Brain pericyte (primary cell): ENCODE results near the gene FAM168B.

Source experiments
- DNase-seq: peaks from one replicate; pipeline ENCODE4 v3.0.0-alpha.2; 2012; ENCODE audit warnings: low read depth, low spot score

FAM168B gene

GRCh38 chr2:131039908-131040660 lies 53.2 kb downstream of the FAM168B start:
- DNase-seq, result no peak

GRCh38 chr2:131039535-131039907 lies 53.7 kb downstream of the FAM168B start:
- no peak for DNase-seq

- DNase-seq, result no peak
These were observed 54.2 kb downstream of the FAM168B start for GRCh38 chr2:131039101-131039440.

GRCh38 chr2:131038258-131039100 lies 54.8 kb downstream of the FAM168B start:
- DNase-seq, result no peak

- DNase-seq, result no peak
These were observed 55.6 kb downstream of the FAM168B start for GRCh38 chr2:131037398-131038257.

- DNase-seq, result no peak
These were observed 56.4 kb downstream of the FAM168B start for GRCh38 chr2:131036696-131037397.

- no peak for DNase-seq
These were observed 57.0 kb downstream of the FAM168B start for GRCh38 chr2:131036269-131036668.

- no peak for DNase-seq
These were observed 57.4 kb downstream of the FAM168B start for GRCh38 chr2:131035826-131036231.

GRCh38 chr2:131035112-131035825 lies 58.0 kb downstream of the FAM168B start:
- DNase-seq, result no peak

DNA sequence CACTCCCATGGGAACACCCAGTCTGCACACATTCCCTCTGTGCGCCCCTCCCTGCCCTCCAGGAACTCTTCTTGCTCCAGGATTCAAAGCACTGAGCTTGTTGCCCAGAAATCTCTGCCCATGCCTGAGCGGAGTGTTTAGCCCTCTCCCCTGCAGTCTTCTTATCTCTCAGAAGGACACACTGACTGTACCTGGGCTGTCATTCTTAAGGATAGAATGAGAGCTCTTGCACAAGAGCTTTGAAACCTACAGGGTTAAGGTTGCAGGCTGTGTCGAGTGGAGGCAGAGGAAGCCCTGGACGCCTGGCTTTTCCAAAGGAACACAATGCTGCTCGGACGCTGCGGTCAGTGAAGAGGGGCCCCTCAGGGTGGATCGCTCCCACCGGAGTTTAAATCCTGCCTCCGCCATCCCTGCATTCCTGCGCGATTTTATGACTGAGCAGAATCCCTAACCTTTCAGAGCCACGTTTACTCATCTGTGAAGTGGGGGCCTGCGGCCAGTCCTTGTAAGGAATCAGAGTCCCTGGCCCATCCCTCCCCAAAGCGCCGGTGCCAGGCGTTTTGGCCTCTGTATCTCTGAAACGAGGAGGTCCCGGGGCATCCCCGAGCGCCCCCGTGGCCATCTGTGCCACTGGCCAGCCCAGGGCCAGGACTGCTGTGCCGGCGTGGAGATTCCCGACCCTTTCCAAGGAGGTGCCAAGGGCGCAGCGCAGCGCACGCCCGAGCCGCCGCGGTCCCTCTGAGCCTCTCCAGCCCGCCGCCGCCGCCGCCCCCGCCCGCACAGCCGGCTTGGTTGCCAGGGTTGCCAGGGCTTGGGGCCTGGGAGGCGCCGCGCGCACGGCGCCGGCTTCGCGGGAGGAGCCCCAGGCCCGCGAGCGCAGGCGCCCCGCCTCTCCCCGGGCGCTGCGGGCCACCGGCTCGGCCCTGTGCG lies 58.9 kb downstream of the FAM168B start:
- no peak for DNase-seq

DNA sequence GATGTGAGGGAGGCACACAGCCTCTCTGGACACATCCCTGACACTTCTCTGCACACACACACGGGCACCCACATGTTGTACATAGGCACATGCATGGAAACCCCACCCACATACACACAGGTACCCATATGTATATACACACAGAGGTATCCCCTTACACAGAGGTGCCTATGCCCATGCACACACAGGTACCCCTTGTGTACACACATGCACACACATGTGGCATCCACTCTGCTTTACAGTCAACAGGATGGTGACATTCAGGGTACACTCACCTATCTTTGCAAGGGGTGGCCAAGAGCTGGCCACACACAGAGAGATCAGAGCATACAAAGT lies 59.5 kb downstream of the FAM168B start:
- DNase-seq, result no peak

- DNase-seq, result no peak
These were observed 60.8 kb downstream of the FAM168B start for GRCh38 chr2:131032393-131032836.

DNA sequence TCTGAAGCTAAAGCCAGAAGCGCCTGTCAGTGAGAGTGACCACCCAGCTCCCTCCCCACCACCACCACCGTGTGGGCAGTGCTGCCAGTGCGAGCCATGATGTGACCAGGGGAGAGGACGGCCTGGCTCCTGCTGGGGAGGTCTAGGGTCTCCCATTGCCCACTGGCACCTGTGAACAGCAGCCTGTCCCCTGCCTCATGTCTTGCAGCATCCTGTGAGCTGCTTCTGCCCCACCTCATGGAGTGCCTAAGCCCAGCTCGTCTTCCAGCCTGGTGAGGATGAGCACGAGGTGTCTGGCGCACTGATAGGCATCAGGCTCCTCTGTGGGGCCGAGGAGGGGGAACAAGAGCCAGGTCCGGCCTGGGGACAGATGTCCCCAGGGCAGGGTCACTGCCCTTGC lies 61.4 kb downstream of the FAM168B start:
- DNase-seq, result no peak

DNA sequence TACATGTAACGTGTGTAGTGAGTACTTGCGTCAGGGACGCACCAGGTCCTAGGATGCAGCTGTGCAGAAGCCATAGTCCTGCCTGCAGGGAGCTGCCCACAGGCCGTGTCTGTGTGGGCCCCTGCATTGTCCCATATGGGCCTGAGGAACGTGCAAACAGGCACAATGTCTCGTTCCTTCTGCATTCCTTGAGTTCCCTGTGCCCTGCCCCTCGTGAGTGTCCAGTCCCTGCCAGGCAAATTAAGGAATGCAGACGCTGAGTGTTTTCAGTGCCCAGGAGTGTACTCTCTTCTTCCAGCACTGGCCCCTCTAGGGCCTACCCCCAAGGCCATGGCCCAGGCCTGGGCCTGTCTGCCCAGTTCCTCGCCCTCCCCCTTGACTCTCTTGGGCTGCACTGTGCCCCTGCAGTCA lies 61.8 kb downstream of the FAM168B start:
- no peak for DNase-seq

- DNase-seq, result no peak
These were observed 62.7 kb downstream of the FAM168B start for GRCh38 chr2:131030478-131030971.

DNA sequence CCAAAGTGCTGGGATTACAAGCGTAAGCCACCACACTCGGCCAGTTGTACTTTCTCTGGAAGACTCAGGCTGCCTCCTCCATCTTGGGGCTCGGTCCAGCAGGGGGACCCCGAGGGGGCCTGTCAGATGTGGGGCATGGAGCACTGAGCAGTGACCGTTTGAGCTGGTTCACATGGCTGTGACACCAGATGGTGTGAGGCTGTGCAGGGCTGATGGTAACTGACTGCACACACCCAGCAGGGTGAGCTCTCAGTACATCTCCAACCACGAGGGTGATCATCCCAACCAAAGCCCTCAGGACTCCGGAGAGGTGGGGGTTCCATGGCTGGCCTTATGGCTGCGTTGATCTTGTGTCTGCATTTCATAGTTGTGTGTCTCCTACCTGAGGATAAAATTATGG lies 63.4 kb downstream of the FAM168B start:
- DNase-seq, result no peak

GRCh38 chr2:131027566-131028528 lies 65.4 kb downstream of the FAM168B start:
- DNase-seq, result no peak

DNA sequence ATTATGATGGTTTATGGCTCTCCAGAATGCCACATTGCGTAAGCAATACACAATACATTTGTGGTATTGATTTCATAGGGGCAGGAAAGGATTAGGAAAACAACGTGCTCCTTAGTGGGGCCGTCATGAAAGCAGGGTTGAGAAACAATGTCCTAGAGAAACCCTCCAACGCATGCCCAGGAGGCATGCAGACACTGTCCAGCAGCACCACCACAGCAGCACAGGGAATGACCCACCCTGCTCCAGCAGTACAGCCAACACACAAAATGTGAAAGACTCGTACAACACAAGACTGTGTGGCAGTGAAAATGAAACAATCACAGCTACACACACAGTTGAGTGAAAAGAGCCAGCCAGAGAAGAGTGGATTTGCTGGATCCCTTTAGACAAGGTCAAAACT lies 66.3 kb downstream of the FAM168B start:
- DNase-seq, result no peak
